ENCODE measurements around the gene ALDH7A1. TPM values are rescaled to one million over a fixed set of nuclear protein-coding genes. Genes with fewer than 3 reads are reported as not detected.
"Not testable (repeated sequence)": the region's sequence is repeated elsewhere in the genome, so short reads cannot be mapped to it uniquely, and the experiment has no call there.

The ALDH7A1 gene
- polyA plus RNA-seq, 6 donors from 2014 or later, result 0.97 to 8.1 (median 3.0) TPM

- H3K4me1 Mint-ChIP-seq, result peaks cover 17 to 40% (median 40%) of the 10 kb centered on the region in 3 donors
- H3K9me3 Mint-ChIP-seq, result no peaks in the 10 kb centered on the region
- H3K27me3 Mint-ChIP-seq, result no peaks in the 10 kb centered on the region
- no peak for ATAC-seq (ENCODE audit: low read depth in 2 of 2)
- no peak for DNase-seq
- H3K36me3 Mint-ChIP-seq, result peaks cover 0 to 6% of the 10 kb centered on the region in 2 donors
- H3K27ac Mint-ChIP-seq, result peak overlapping the region in 1 of 6 donors; percentile 5
- no peak overlapping the region for H3K4me3 Mint-ChIP-seq
Observed at GRCh38 chr5:126610160-126610559, 15.1 kb upstream of the ALDH7A1 start.

DNA sequence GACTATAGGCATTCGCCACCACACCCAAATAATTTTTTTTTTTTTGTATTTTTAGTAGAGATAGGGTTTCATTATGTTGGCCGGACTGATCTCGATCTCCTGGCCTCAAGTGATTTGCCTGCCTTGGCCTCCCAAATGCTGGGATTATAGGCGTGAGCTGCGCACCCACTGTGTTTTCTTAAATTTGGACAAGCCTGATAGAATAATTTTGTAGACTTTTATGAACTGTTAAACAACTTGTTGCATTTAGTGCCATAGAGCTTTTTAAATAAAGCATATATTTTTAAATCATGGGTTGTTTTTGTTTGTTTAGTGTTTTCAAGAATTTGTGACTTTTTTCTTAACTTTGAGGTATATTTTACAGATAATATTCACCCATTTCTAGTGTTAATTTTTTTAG is 10.5 kb upstream of the ALDH7A1 start:
- H3K27ac Mint-ChIP-seq, result peak overlapping the region in 1 of 6 donors; percentile 77
- H3K27me3 Mint-ChIP-seq, result no peaks in the 10 kb centered on the region
- H3K4me1 Mint-ChIP-seq, result peaks cover 21 to 54% (median 26%) of the 10 kb centered on the region in 3 donors
- no peaks in the 10 kb centered on the region for H3K9me3 Mint-ChIP-seq
- DNase-seq (no peak), ATAC-seq (ENCODE audit: low read depth in 2 of 2) (no peak)
- H3K4me3 Mint-ChIP-seq, result peak overlapping the region in 1 of 8 donors; percentile 6
- H3K36me3 Mint-ChIP-seq, result peaks cover 10 to 12% of the 10 kb centered on the region in 2 donors

- H3K36me3 Mint-ChIP-seq, result peaks cover 4 to 12% of the 10 kb centered on the region in 2 donors
- H3K4me3 Mint-ChIP-seq, result peak overlapping the region in 3 of 8 donors; percentile 7 to 71 (median 21)
- ATAC-seq (ENCODE audit: low read depth in 2 of 2) (no peak), DNase-seq (no peak)
- peaks cover 19 to 52% (median 24%) of the 10 kb centered on the region in 3 donors for H3K4me1 Mint-ChIP-seq
- H3K9me3 Mint-ChIP-seq, result no peaks in the 10 kb centered on the region
- H3K27ac Mint-ChIP-seq, result peak overlapping the region in 5 of 6 donors; percentile 1 to 91 (median 24)
- no peaks in the 10 kb centered on the region for H3K27me3 Mint-ChIP-seq
Observed at GRCh38 chr5:126603402-126603991, 8.5 kb upstream of the ALDH7A1 start.

DNA sequence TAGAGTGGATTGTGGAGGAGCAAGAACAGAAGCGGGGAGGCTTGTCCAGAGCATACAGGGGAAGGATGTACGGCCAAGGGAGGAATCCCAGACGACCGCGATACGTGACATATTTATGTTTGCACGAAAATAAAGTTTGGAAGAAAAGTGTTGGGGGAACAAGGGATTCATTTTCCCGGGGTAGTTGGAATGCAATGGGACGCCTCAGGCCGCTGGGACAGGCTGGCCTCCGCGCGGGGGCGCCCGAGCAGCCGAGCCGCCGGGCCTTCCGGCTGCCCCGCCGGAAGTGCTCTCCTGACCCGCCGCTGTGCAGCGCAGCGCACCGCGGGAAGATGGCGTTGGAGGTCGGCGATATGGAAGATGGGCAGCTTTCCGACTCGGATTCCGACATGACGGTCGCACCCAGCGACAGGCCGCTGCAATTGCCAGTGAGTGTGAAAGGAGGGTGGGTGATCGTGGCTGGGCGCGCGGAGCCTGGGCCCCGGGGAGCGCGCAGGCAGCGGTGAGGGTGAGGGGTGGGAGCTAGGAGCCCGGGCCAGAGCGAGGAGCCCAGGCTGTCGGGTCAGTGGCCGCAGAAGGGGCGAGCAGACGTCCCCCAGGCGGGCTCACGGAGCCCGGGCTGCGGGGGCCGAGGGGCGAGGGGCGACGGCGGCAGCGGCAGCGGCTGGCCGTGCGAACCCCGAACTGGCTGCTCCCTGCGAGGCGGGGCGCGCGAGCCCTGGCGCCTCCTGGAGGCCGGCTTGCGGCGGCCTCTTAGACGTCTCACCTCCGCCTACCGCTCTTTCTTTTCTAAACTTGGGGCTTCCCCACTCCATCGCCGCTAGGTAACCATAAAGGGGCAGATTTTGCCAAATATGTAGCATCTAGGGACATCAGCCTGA is 5.9 kb upstream of the ALDH7A1 start, which contains the start of gene PHAX:
TSS of gene PHAX (plus strand) at position 317 of the 881 bp plus-strand sequence. CDS start at position 333, 16 bp downstream.
- Mint-ChIP-seq H3K4me3 (peak within 1 kb of the TSS; percentile 81 to 100 (median 98)), H3K36me3 (peaks cover 4 to 12% of the 10 kb centered on the region in 2 donors), H3K4me1 (peaks cover 16 to 38% (median 20%) of the 10 kb centered on the region in 3 donors), H3K27me3 (no peaks in the 10 kb centered on the region), H3K9me3 (no peaks in the 10 kb centered on the region), H3K27ac (peak within 1 kb of the TSS; percentile 80 to 95 (median 85))
- ATAC-seq (ENCODE audit: low read depth in 2 of 2) (peak; percentile 89 to 91), DNase-seq (peak; percentile 68)

DNA sequence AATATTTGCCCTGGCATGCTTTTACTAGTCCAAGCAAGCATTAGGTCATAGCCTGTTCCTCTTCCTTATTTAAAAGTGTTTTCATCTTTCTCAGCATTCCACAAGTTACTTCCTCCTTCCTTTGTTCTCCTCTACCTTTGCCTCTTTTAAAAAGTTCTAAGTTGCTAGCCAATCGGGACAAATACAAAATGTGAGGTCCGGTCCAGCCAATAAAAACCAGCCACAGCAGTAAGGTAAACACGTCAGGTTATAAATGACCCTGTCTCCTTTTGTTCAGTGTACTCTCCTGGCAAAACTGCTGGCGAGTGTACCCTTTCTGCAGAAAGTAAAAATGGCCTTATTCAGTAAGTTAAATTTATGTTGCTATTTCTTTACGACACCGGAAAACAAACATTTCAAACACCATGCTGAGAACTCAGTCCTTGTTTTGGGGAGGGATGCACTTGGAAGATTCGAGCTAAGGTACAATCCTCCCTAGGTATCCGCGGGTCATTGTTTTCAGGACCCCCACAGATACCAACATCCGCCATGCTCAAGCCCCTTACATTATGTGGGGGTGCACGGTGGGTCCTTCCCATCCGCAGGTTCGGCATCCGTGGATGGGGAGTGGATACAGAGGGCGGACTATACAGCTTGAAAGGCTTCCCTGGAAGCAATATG is 5.1 kb upstream of the ALDH7A1 start:
- H3K36me3 Mint-ChIP-seq, result peaks cover 4 to 12% of the 10 kb centered on the region in 2 donors
- H3K4me1 Mint-ChIP-seq, result peaks cover 16 to 37% (median 22%) of the 10 kb centered on the region in 3 donors
- not testable (repeated sequence) for ATAC-seq (ENCODE audit: low read depth in 2 of 2); H3K27me3 Mint-ChIP-seq; DNase-seq; H3K9me3 Mint-ChIP-seq
- peak overlapping the region; percentile 81 to 100 (median 98) for H3K4me3 Mint-ChIP-seq
- H3K27ac Mint-ChIP-seq, result peak overlapping the region in 5 of 6 donors; percentile 39 to 90 (median 86)

DNA sequence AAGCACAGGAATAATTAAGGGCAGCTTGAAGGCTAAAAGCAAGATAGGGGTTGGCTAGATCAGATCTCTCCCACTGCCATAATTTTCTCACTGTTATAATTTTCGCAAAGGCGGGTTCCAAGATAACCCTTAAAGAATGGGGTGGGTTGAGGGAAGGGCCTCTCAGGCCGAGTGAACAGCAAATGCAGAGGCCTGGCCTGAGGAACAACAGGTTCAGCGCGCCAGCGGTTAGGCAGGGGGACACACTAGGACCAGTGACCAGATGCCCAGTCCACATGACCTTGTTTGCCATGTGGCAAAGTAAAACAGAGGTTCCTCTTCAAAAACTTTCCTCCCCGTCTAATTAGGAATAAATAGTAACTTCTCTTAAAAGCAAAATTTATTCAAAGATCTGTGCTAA is 4.5 kb upstream of the ALDH7A1 start:
- Mint-ChIP-seq H3K9me3 (no peaks in the 10 kb centered on the region), H3K4me1 (peaks cover 16 to 39% (median 28%) of the 10 kb centered on the region in 3 donors), H3K27me3 (no peaks in the 10 kb centered on the region), H3K36me3 (peaks cover 4 to 12% of the 10 kb centered on the region in 2 donors), H3K27ac (no peak overlapping the region), H3K4me3 (peak overlapping the region in 5 of 8 donors; percentile 56 to 98 (median 83))
- ATAC-seq (ENCODE audit: low read depth in 2 of 2) (no peak), DNase-seq (no peak)

DNA sequence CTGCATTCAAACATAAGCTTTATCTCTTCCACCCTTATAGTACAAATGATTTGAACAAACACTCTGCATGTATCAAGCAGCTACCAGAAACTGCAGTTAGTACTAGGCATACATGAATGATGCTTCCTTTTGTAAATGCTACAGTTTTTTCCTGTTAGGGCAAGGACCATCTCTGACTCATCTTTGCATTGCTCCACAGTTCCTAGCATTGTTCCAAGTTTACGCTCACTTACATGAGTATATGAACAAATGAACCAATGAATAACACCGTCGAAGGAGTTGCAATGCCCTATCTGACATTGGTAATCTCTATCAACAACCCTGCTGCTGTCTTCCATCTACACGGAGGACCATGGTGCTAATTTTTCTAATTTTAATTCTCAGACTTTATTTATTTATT is 2.1 kb upstream of the ALDH7A1 start:
- no peaks in the 10 kb centered on the region for H3K36me3 Mint-ChIP-seq
- peaks cover 13 to 31% (median 28%) of the 10 kb centered on the region in 3 donors for H3K4me1 Mint-ChIP-seq
- H3K4me3 Mint-ChIP-seq, result peak overlapping the region in 5 of 8 donors; percentile 7 to 91 (median 75)
- H3K27ac Mint-ChIP-seq, result peak overlapping the region in 1 of 6 donors; percentile 39
- DNase-seq (no peak), ATAC-seq (ENCODE audit: low read depth in 2 of 2) (no peak)
- no peaks in the 10 kb centered on the region for H3K9me3 Mint-ChIP-seq
- peaks cover 0 to 8% (median 6%) of the 10 kb centered on the region in 3 donors for H3K27me3 Mint-ChIP-seq

- H3K27me3 Mint-ChIP-seq, result peaks cover 0 to 8% (median 6%) of the 10 kb centered on the region in 3 donors
Observed at GRCh38 chr5:126595486-126596083, 566 bp upstream of the ALDH7A1 start.

DNA sequence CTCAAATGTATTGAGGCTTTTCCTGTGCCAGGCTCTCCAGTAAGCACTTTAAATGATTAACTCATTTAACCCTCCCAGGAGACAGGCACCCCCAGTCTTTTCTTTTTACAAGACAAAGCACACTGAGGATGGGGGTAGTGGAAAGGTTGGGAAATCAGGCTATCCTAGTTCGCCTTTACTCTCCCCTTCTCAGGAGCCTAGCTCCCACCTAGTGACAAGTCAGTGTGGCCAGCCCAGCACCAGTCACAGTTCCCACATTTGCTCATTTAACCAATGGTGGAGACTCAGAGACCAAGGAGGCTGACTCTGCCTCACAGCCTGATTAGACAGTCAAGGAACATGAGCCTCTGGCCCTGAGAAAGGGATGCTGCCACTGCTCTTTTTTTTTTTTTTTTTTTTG is 3.5 kb downstream of the ALDH7A1 start:
- no peaks in the 10 kb centered on the region for H3K36me3 Mint-ChIP-seq
- ATAC-seq (ENCODE audit: low read depth in 2 of 2) (no peak), DNase-seq (no peak)
- H3K4me3 Mint-ChIP-seq, result peak overlapping the region in 1 of 8 donors; percentile 29
- peaks cover 8 to 21% (median 16%) of the 10 kb centered on the region in 3 donors for H3K4me1 Mint-ChIP-seq
- no peaks in the 10 kb centered on the region for H3K9me3 Mint-ChIP-seq
- H3K27me3 Mint-ChIP-seq, result peaks cover 0 to 8% (median 6%) of the 10 kb centered on the region in 3 donors
- H3K27ac Mint-ChIP-seq, result peak overlapping the region in 1 of 6 donors; percentile 14

More at GRCh38 chr5:126595486-126596083, 566 bp upstream of the ALDH7A1 start:
- ATAC-seq (ENCODE audit: low read depth in 2 of 2) (peak in 1 of 2 donors; percentile 21), DNase-seq (no peak)
- Mint-ChIP-seq H3K36me3 (no peaks in the 10 kb centered on the region), H3K4me1 (peaks cover 11 to 26% (median 21%) of the 10 kb centered on the region in 3 donors), H3K4me3 (peak overlapping the region; percentile 91 to 95 (median 93)), H3K9me3 (no peaks in the 10 kb centered on the region), H3K27ac (no peak overlapping the region)

DNA sequence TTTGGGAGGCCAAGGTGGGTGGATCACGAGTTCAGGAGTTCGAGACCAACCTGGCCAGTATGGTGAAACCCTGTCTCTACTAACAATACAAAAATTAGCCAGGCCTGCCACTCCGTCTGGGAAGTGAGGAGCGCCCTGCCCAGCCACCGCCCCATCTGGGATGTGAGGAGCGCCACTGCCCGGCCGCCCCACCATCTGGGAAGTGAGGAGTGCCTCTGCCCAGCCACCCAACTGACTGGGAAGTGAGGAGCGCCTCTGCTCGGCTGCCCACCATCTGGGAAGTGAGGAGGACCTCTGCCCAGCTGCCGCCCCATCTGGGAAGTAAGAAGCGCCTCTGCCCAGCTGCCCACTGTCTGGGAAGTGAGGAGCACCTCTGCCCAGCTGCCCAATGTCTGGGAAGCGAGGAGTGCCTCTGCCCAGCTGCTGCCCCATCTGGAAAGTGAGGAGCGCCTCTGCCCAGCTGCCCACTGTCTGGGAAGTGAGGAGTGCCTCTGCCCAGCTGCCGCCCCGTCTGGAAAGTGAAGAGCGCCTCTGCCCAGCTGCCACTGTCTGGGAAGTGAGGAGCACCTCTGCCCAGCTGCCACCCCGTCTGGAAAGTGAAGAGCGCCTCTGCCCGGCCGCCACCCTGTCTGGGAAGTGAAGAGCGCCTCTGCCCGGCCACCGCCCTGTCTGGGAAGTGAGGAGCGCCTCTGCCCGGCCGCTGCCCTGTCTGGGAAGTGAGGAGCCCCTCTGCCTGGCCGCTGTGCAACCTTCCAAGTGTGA is 5.3 kb downstream of the ALDH7A1 start:
- Mint-ChIP-seq H3K27ac (no peak overlapping the region), H3K27me3 (peaks cover 0 to 8% (median 6%) of the 10 kb centered on the region in 3 donors), H3K4me1 (peaks cover 5 to 14% (median 9%) of the 10 kb centered on the region in 3 donors), H3K9me3 (no peaks in the 10 kb centered on the region), H3K4me3 (peak overlapping the region in 1 of 8 donors; percentile 60), H3K36me3 (no peaks in the 10 kb centered on the region)
- DNase-seq (no peak), ATAC-seq (ENCODE audit: low read depth in 2 of 2) (no peak)

GRCh38 chr5:126587551-126588390 is 7.2 kb downstream of the ALDH7A1 start:
- H3K27me3 Mint-ChIP-seq, result peaks cover 0 to 3% (median 0%) of the 10 kb centered on the region in 3 donors
- DNase-seq, result no peak
- peaks cover 0 to under 1% of the 10 kb centered on the region in 2 donors for H3K36me3 Mint-ChIP-seq
- no peak for ATAC-seq (ENCODE audit: low read depth in 2 of 2)
- no peaks in the 10 kb centered on the region for H3K4me1 Mint-ChIP-seq
- no peaks in the 10 kb centered on the region for H3K9me3 Mint-ChIP-seq
- H3K27ac Mint-ChIP-seq, result no peak overlapping the region
- H3K4me3 Mint-ChIP-seq, result no peak overlapping the region
